ENCODE measurements around the gene IGSF10. TPM values are rescaled to one million over a fixed set of nuclear protein-coding genes. Genes with fewer than 3 reads are reported as not detected.

IGSF10 gene
- total and polyA plus RNA-seq, 2 of the 8 experiments (the other 6 are each of a cell fraction or from before 2014, with no cell fraction given), result 0.59 to 0.95 TPM

DNA sequence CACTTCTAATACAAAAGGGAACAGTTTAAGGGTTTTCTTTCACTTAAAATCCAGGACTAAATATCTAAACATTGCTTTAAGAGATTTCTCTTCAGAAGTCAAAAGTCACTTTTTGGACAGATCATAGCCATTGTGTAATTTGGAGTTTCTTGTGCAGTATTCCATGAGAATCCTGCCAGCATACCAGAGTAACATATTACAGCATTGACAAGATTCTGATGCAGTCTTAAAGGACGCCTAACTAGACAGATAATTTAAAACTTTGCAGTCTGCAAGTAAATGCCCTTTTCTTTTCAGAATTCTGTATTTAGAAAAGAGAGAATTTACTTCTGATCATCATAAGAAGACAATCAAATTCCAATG lies 17.5 kb upstream of the IGSF10 start (continued):
- TF ChIP-seq SIN3A (conservative IDR thresholded peaks at IDR 0.05 in 1 of 2, IDR thresholded peaks at IDR 0.05 in 1 of 2; ENCODE audit: low read depth in 1 of 2, low read length in 2 of 2), result no peak
